Measurements from ENCODE around the gene RANBP17.

- no peak for TF ChIP-seq CTCF (conservative IDR thresholded peaks at IDR 0.05; ENCODE audit: low read depth, low read length)
- TF ChIP-seq EZH2 (IDR thresholded peaks at IDR 0.05; ENCODE audit: borderline replicate concordance, low read depth, low read length, poor library complexity, severe bottlenecking): no peak
These were observed 400.1 kb downstream of the RANBP17 start for GRCh38 chr5:171261904-171262303.

Measured in A673 (cell line).